GM23338 (cell line): ENCODE measurements around the gene SVIL. TPM values are rescaled to one million over a fixed set of nuclear protein-coding genes. Genes with fewer than 3 reads are reported as not detected.
A peak's percentile ranks its signal among the peaks of the same experiment; 100 is the strongest.

Experiments used
- ATAC-seq: fragments of 200-7000 bp; cut with Tn5 transposase; 3 replicates; pipeline ENCODE4 v1.9.1; 2020
- DNase-seq: peaks from one replicate; pipeline ENCODE4 v3.0.0-alpha.2; 2015; ENCODE audit warnings: low spot score
- H2AFZ ChIP-seq: fragments of 200-600 bp; sonication (generic); 2 replicates; pipeline ENCODE4 v1.8.0; 2016; ENCODE audit warnings: antibody characterized with exemption, mild to moderate bottlenecking, moderate library complexity
- H3F3A ChIP-seq: fragments of 200-600 bp; sonication (generic); replicated peaks from 2 replicates; pipeline ENCODE4 v1.8.0; 2017; ENCODE audit warnings: antibody characterized with exemption, mixed run types, low read depth
- H3K27ac ChIP-seq: fragments of 200-600 bp; sonication (generic); 2 replicates; pipeline ENCODE4 v1.6.1; 2016; ENCODE audit warnings: low read depth
- H3K27me3 ChIP-seq: fragments of 200-600 bp; sonication (generic); 2 replicates; pipeline ENCODE4 v1.8.0; 2016; ENCODE audit warnings: mild to moderate bottlenecking, mixed run types, moderate library complexity; ENCODE audit not compliant: insufficient read depth
- H3K36me3 ChIP-seq: fragments of 200-600 bp; sonication (generic); 2 replicates; pipeline ENCODE4 v1.8.0; 2016; ENCODE audit warnings: mild to moderate bottlenecking; ENCODE audit not compliant: insufficient read depth
- H3K4me1 ChIP-seq: fragments of 200-600 bp; sonication (generic); 2 replicates; pipeline ENCODE4 v1.8.0; 2016; ENCODE audit warnings: mild to moderate bottlenecking, moderate library complexity; ENCODE audit not compliant: insufficient read depth
- H3K4me2 ChIP-seq: fragments of 200-600 bp; sonication (generic); 2 replicates; pipeline ENCODE4 v1.7.1; 2017; ENCODE audit warnings: mixed run types
- H3K4me3 ChIP-seq: fragments of 200-600 bp; sonication (generic); 2 replicates; pipeline ENCODE4 v1.6.1; 2016; ENCODE audit warnings: mixed run types
- H3K79me2 ChIP-seq: fragments of 200-600 bp; sonication (generic); replicated peaks from 2 replicates; pipeline ENCODE4 v1.8.0; 2017; ENCODE audit warnings: mild to moderate bottlenecking; ENCODE audit not compliant: insufficient read depth
- H3K9me2 ChIP-seq: fragments of 200-600 bp; sonication (generic); 2 replicates; pipeline ENCODE4 v1.8.0; 2017; ENCODE audit not compliant: insufficient read depth
- H4K20me1 ChIP-seq: fragments of 200-600 bp; sonication (generic); replicated peaks from 2 replicates; pipeline ENCODE4 v1.8.0; 2017; ENCODE audit warnings: mild to moderate bottlenecking; ENCODE audit not compliant: insufficient read depth
- H3K27ac Mint-ChIP-seq: 2 replicates; pipeline ENCODE4 v1.8.0; 2020; ENCODE audit warnings: inconsistent platforms, mild to moderate bottlenecking, moderate library complexity, mixed read lengths
- H3K27me3 Mint-ChIP-seq: 3 replicates; pipeline ENCODE4 v1.8.0; 2022; ENCODE audit warnings: low read depth, mild to moderate bottlenecking, moderate library complexity, mixed read lengths, inconsistent platforms; ENCODE audit not compliant: insufficient read depth, poor library complexity
- H3K36me3 Mint-ChIP-seq: 3 replicates; pipeline ENCODE4 v1.8.0; 2021; ENCODE audit warnings: low read depth, mild to moderate bottlenecking, inconsistent platforms, moderate library complexity, mixed read lengths
- H3K4me1 Mint-ChIP-seq: 3 replicates; pipeline ENCODE4 v1.8.0; 2020; ENCODE audit warnings: mild to moderate bottlenecking, inconsistent platforms, mixed read lengths
- H3K4me3 Mint-ChIP-seq: 3 replicates; pipeline ENCODE4 v1.8.0; 2021; ENCODE audit warnings: moderate library complexity, mild to moderate bottlenecking, inconsistent platforms, mixed read lengths
- H3K9me3 Mint-ChIP-seq: 3 replicates; pipeline ENCODE4 v1.8.0; 2020; ENCODE audit warnings: moderate library complexity, mild to moderate bottlenecking, inconsistent platforms, mixed read lengths
- CREB1 ChIP-seq: fragments of 250-450 bp; sonication (Bioruptor Pico); IDR thresholded peaks from 2 replicates; pipeline ENCODE4 v1.5.0; 2020; ENCODE audit warnings: low read depth, mild to moderate bottlenecking, moderate library complexity
- CTCF ChIP-seq, 2 experiments: fragments of 200-600 bp in 1 of 2; sonication (generic) in 1 of 2; conservative IDR thresholded peaks; 2 replicates each; pipeline versions ENCODE4 v1.5.1 to v1.6.1; 2016 to 2017; ENCODE audit warnings: antibody characterized with exemption in 2 of 2, low read depth in 2 of 2, mild to moderate bottlenecking in 2 of 2, moderate library complexity in 1 of 2
- EZH2 ChIP-seq: fragments of 200-600 bp; sonication (generic); IDR thresholded peaks from one replicate; pipeline ENCODE4 v1.8.0; 2017; ENCODE audit warnings: antibody characterized with exemption, mild to moderate bottlenecking, low read depth; ENCODE audit not compliant: unreplicated experiment
- EZH2phosphoT487 ChIP-seq: fragments of 200-600 bp; sonication (generic); IDR thresholded peaks from one replicate; pipeline ENCODE4 v1.8.1; 2018; ENCODE audit warnings: antibody characterized with exemption; ENCODE audit not compliant: unreplicated experiment
- JUNB ChIP-seq: IDR thresholded peaks from one replicate; pipeline ENCODE4 v1.6.1; 2016; ENCODE audit warnings: antibody characterized with exemption; ENCODE audit not compliant: unreplicated experiment
- POLR2AphosphoS5 ChIP-seq: IDR thresholded peaks from 2 replicates; pipeline ENCODE4 v1.6.1; 2016; ENCODE audit warnings: antibody characterized with exemption, low read depth
- REST ChIP-seq: IDR thresholded peaks from one replicate; pipeline ENCODE4 v1.6.1; 2018; ENCODE audit warnings: antibody characterized with exemption; ENCODE audit not compliant: unreplicated experiment
- STAT1 ChIP-seq: IDR thresholded peaks from one replicate; pipeline ENCODE4 v1.6.1; 2016; ENCODE audit warnings: antibody characterized with exemption; ENCODE audit not compliant: unreplicated experiment
- ZNF114 ChIP-seq: fragments of 250-450 bp; sonication (Bioruptor Pico); IDR thresholded peaks from 2 replicates; pipeline ENCODE4 v1.5.0; 2020; ENCODE audit warnings: mild to moderate bottlenecking, moderate library complexity
- ZNF331 ChIP-seq: fragments of 250-450 bp; sonication (Bioruptor Pico); IDR thresholded peaks from 2 replicates; pipeline ENCODE4 v1.5.0; 2020; ENCODE audit warnings: low read depth, mild to moderate bottlenecking, moderate library complexity
- polyA plus RNA-seq: library from polyadenylated mRNA; unstranded; fragments of >200 nt; fragmentation: Nextera tagmentation; extraction: Ambion mirVana; gene quantifications from 2 replicates; pipeline ENCODE4 v1.2.1, GENCODE V29; 2016
- total RNA-seq: library from RNA; depleted of rRNA; stranded (reverse); fragments of >200 nt; shearing (Covaris generic); gene quantifications from 2 replicates; pipeline ENCODE4 v1.2.3, GENCODE V29; 2014

SVIL gene
- total and polyA plus RNA-seq, 2 experiments from 2014 or later = 8.8 to 34.9 TPM

- H3K27ac Mint-ChIP-seq = no peak overlapping the region
- Histone ChIP-seq H3K4me2 (no peak overlapping the region), H3K9me2 (no peaks in the 10 kb centered on the region), H3K4me3 (no peak overlapping the region), H2AFZ (no peak overlapping the region), H3K4me1 (peaks cover 10% of the 10 kb centered on the region), H3K36me3 (no peaks in the 10 kb centered on the region), H4K20me1 (no peaks in the 10 kb centered on the region), H3K27me3 (no peaks in the 10 kb centered on the region), H3K27ac (no peak overlapping the region), H3K79me2 (no peaks in the 10 kb centered on the region), H3F3A (no peaks in the 10 kb centered on the region)
- DNase-seq (peak; percentile 32), ATAC-seq (peak; percentile 64)
- no peaks in the 10 kb centered on the region for H3K9me3 Mint-ChIP-seq
- peaks cover 4% of the 10 kb centered on the region; the same call in 2 of the 3 replicates for H3K36me3 Mint-ChIP-seq
- peaks cover 7% of the 10 kb centered on the region for H3K27me3 Mint-ChIP-seq
- peaks cover 20% of the 10 kb centered on the region for H3K4me1 Mint-ChIP-seq
- peak in 1 of 2 experiments; percentile 17; a peak in 1 of 4 replicates for TF ChIP-seq CTCF (conservative IDR thresholded peaks at IDR 0.05; ENCODE audit: low read depth in 2 of 2)
- TF ChIP-seq STAT1 = no peak
- no peak for TF ChIP-seq ZNF114 (CRISPR knock-in tag)
- no peak for TF ChIP-seq CREB1
- no peak for TF ChIP-seq POLR2AphosphoS5
- TF ChIP-seq EZH2phosphoT487 = no peak
- no peak for TF ChIP-seq EZH2
- H3K4me3 Mint-ChIP-seq = no peak overlapping the region
These were observed 105.6 kb downstream of the SVIL start for GRCh38 chr10:29529146-29529545.

- Mint-ChIP-seq H3K27ac (no peak overlapping the region), H3K36me3 (peaks cover 8% of the 10 kb centered on the region), H3K9me3 (no peaks in the 10 kb centered on the region), H3K27me3 (no peaks in the 10 kb centered on the region), H3K4me1 (peaks cover 12% of the 10 kb centered on the region; the same call in 1 of the 3 replicates), H3K4me3 (no peak overlapping the region)
- Histone ChIP-seq H3K79me2 (no peaks in the 10 kb centered on the region), H3K4me2 (no peak overlapping the region), H3F3A (no peaks in the 10 kb centered on the region), H3K27me3 (no peaks in the 10 kb centered on the region), H3K27ac (no peak overlapping the region), H3K4me3 (no peak overlapping the region), H2AFZ (no peak overlapping the region), H3K36me3 (no peaks in the 10 kb centered on the region), H4K20me1 (no peaks in the 10 kb centered on the region), H3K4me1 (no peaks in the 10 kb centered on the region), H3K9me2 (no peaks in the 10 kb centered on the region)
- ATAC-seq = no peak
- no peak for DNase-seq
- no peak for TF ChIP-seq ZNF331 (CRISPR knock-in tag)
- no peak for TF ChIP-seq ZNF114 (CRISPR knock-in tag)
- TF ChIP-seq STAT1 = no peak
- no peak for TF ChIP-seq JUNB
- TF ChIP-seq EZH2 = no peak
- TF ChIP-seq REST = no peak
- TF ChIP-seq POLR2AphosphoS5 = no peak
- no peak for TF ChIP-seq CTCF (conservative IDR thresholded peaks at IDR 0.05; ENCODE audit: low read depth in 2 of 2)
- TF ChIP-seq CREB1 = no peak
These were observed 109.0 kb downstream of the SVIL start for GRCh38 chr10:29525762-29526161.
